ENCODE data around the gene SH3BGR.

DNA sequence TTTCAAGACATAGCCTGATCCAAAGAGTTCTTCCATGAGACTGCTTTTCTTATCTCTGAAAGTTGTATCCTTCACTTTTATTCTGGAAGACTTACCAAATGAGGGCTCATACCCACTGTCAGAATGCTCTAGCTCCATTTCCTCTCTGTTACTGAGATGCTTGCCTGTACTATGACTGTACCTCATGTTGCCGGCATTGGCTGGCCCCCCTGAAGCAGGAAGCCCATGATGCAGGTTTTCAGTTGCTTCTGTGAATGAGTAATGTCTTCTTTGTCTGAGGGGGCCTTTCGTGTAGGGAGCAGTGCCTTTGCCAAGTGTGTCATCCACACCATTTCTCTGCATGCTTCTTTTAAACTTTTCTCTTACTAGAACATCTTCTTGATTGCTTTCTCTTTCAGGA is 45.7 kb upstream of the SH3BGR start:
- no peak for TF ChIP-seq POLR2A (IDR thresholded peaks at IDR 0.05)
- no peak for TF ChIP-seq CTCF (IDR thresholded peaks at IDR 0.05 in 4 of 5, conservative IDR thresholded peaks at IDR 0.05 in 1 of 5)
